A673 (cell line): Measurements from ENCODE around the gene SORCS3. TPM values are rescaled to one million over a fixed set of nuclear protein-coding genes. Genes with fewer than 3 reads are reported as not detected.

Experiments
- BruUV-seq: library from RNA; stranded (reverse); fragments of 400-500 nt; replicated peaks from 2 replicates; lab custom pipeline; 2021; lab: Mats Ljungman, UMichigan
- CTCF ChIA-PET: fragments of 300-600 bp; sonication (Branson Sonifier 250); formaldehyde crosslinking; loops from one replicate; lab custom pipeline; 2022; ENCODE audit warnings: antibody characterized with exemption; lab: Charles Lee
- POLR2A ChIA-PET: fragments of 300-600 bp; sonication (Branson Sonifier 250); formaldehyde crosslinking; loops from one replicate; lab custom pipeline; 2022; ENCODE audit warnings: antibody characterized with exemption; ENCODE audit not compliant: low non-redundant PET; lab: Charles Lee
- DNase-seq: peaks from one replicate; pipeline ENCODE4 v3.0.0-alpha.2; 2015; ENCODE audit warnings: low spot score
- H3K27ac ChIP-seq: fragments of 200-600 bp; sonication (generic); 2 replicates; pipeline ENCODE4 v1.5.1; 2016; ENCODE audit warnings: mixed run types, low read depth, mild to moderate bottlenecking, mixed read lengths, antibody characterized with exemption, low read length; ENCODE audit not compliant: poor library complexity, severe bottlenecking
- H3K27me3 ChIP-seq: fragments of 200-600 bp; sonication (generic); replicated peaks from 2 replicates; pipeline ENCODE4 v1.6.1; 2017; ENCODE audit warnings: mixed run types, low read depth, mild to moderate bottlenecking, mixed read lengths, antibody characterized with exemption, low read length; ENCODE audit not compliant: insufficient read depth, poor library complexity
- H3K36me3 ChIP-seq: fragments of 200-600 bp; sonication (generic); 2 replicates; pipeline ENCODE4 v1.6.1; 2016; ENCODE audit warnings: mixed run types, mild to moderate bottlenecking, mixed read lengths, antibody characterized with exemption, low read length; ENCODE audit not compliant: insufficient read depth, poor library complexity, severe bottlenecking
- H3K4me1 ChIP-seq: fragments of 200-600 bp; sonication (generic); 2 replicates; pipeline ENCODE4 v1.6.1; 2017; ENCODE audit warnings: mixed run types, mild to moderate bottlenecking, mixed read lengths, antibody characterized with exemption, low read length; ENCODE audit not compliant: insufficient read depth, poor library complexity, severe bottlenecking
- H3K4me3 ChIP-seq: fragments of 200-600 bp; sonication (generic); 2 replicates; pipeline ENCODE4 v1.5.1; 2016; ENCODE audit warnings: low read depth, mixed run types, mild to moderate bottlenecking, mixed read lengths, low read length; ENCODE audit not compliant: poor library complexity, severe bottlenecking
- H3K9me3 ChIP-seq: fragments of 200-600 bp; sonication (generic); 2 replicates; pipeline ENCODE4 v1.6.1; 2016; ENCODE audit warnings: mixed run types, low read depth, mild to moderate bottlenecking, mixed read lengths, antibody characterized with exemption, low read length; ENCODE audit not compliant: poor library complexity, severe bottlenecking
- EZH2 ChIP-seq: fragments of 200-600 bp; sonication (generic); IDR thresholded peaks from 2 replicates; pipeline ENCODE4 v1.6.1; 2017; ENCODE audit warnings: borderline replicate concordance, low read depth, mild to moderate bottlenecking, mixed read lengths, antibody characterized with exemption, low read length; ENCODE audit not compliant: poor library complexity, severe bottlenecking
- intact Hi-C: fragments of 100-400 bp; cut with micrococcal nuclease; formaldehyde crosslinking; loops from one replicate; pipeline ENCODE4 v1.10.0; 2022; ENCODE audit not compliant: unreplicated experiment
- total RNA-seq: library from RNA; stranded (reverse); gene quantifications from 2 replicates; pipeline ENCODE4 v1.2.3, GENCODE V29; 2021
- TF ChIP-seq, protein P1 (sequence below): fragments of 300-800, 200-600 bp; sonication (generic); conservative IDR thresholded peaks from 2 replicates; pipeline ENCODE4 v1.5.1; 2017; ENCODE audit warnings: low read depth, mild to moderate bottlenecking, antibody characterized with exemption, low read length, moderate library complexity, mixed read lengths

The SORCS3 gene
- total RNA-seq, 1 experiment from 2014 or later: not detected

DNA sequence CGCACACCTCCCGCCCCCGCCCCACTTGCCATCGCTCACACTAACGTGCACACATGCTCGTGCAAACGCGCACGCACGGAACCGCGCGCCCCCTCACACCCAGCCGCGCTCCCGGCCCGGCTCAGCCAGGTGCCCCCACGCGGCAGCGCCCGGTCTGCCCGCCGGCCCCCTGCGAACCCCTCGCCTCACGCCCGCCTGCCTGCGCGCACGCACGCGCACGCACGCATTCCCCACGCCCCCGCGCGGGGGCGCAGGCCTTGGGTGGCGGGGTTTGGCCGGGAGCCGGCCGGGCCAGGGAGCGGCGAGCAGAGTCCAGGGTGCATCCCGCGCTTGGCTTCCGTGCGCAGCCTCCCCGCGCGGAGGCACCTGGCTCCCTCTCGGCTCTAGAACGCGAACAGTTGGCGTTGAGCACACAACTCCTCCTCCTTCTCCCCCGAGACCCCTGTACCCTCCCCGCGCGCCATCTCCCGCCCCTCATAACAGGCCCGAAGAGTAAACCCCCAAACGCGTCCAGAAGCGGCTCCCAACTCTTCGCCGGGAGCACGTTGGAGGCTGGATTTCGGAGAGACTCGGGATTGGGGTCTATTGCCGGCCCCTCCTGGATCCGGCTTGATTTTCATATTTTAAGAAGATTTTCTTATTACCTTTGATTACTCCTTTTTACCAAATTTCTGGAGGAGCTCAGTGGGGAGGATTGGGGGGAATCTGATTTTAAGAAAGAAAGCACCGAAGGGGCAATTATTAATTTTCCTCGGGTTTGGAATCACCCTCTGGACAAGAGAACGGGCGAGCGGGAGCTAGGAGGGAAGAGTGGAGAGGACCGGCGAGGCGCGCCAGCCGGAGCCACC is 527 bp upstream of the SORCS3 start:
- H3K27me3 ChIP-seq: peaks cover 97% of the 10 kb centered on the region
- CTCF ChIA-PET: no interaction called here

DNA sequence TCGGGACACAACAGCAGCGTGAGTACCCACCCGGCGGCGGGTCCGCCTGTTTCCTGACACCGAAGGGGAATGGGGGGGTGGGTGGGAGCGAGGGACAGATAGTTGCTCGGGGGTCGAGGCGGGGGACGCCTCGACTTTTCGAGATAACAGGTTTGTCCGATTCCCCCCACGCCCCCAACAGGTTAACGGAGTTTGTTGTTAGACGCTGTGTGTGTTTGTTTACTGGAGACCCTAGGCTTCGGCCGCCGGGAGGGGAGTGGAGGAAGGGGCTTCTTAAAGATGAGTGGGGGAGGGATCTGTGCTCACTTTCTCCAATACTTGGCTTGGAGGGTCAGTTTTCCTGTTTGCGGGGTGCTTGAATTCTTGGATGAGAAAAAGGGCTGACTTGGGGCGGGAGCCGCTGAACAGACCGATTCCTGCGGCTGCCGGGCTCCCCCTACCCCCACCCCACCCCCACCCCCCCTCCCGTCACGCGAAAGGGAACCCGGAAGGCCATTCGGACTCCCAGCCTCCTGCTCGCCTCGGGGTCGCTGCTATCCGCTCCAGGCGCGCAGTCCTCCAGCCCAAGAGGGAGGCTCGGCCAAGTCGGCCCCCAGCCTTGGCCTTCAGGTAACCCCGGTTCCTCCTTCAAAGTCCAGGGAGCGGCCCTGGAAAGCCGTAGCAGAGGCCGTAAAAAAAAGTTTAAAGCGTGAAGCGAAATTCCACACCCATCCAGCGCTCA is 1.0 kb downstream of the SORCS3 start:
- Histone ChIP-seq H3K4me3 (no peak overlapping the region), H3K36me3 (no peaks in the 10 kb centered on the region), H3K27ac (no peak overlapping the region), H3K4me1 (peaks cover 7% of the 10 kb centered on the region), H3K27me3 (peaks cover 97% of the 10 kb centered on the region), H3K9me3 (no peaks in the 10 kb centered on the region)
- CTCF ChIA-PET: no interaction called here
- intact Hi-C loops: loop anchor here (10.0 kb wide), 1 partner anchor 1053 kb away; no protein-coding TSS in a partner anchor
- no peak for DNase-seq
- POLR2A ChIA-PET: interaction anchor here (0.6 kb wide), 1 partner anchor 32 kb away, joined by 4 read pairs; no protein-coding TSS in a partner anchor
- TF ChIP-seq, protein P1, sequence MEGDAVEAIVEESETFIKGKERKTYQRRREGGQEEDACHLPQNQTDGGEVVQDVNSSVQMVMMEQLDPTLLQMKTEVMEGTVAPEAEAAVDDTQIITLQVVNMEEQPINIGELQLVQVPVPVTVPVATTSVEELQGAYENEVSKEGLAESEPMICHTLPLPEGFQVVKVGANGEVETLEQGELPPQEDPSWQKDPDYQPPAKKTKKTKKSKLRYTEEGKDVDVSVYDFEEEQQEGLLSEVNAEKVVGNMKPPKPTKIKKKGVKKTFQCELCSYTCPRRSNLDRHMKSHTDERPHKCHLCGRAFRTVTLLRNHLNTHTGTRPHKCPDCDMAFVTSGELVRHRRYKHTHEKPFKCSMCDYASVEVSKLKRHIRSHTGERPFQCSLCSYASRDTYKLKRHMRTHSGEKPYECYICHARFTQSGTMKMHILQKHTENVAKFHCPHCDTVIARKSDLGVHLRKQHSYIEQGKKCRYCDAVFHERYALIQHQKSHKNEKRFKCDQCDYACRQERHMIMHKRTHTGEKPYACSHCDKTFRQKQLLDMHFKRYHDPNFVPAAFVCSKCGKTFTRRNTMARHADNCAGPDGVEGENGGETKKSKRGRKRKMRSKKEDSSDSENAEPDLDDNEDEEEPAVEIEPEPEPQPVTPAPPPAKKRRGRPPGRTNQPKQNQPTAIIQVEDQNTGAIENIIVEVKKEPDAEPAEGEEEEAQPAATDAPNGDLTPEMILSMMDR: no peak
- no peak for TF ChIP-seq EZH2
- BruUV-seq: no TSS peak

More for the DNA sequence above, 527 bp upstream of the SORCS3 start:
- Histone ChIP-seq H3K27ac (no peak overlapping the region), H3K4me1 (peaks cover 7% of the 10 kb centered on the region), H3K9me3 (no peaks in the 10 kb centered on the region), H3K4me3 (no peak overlapping the region), H3K36me3 (no peaks in the 10 kb centered on the region)
- DNase-seq: no peak
- intact Hi-C loops: loop anchor here (10.0 kb wide), 1 partner anchor 1054 kb away; no protein-coding TSS in a partner anchor
- TF ChIP-seq EZH2: peak; percentile 69
- TF ChIP-seq, protein P1: no peak
- POLR2A ChIA-PET: no interaction called here
- no TSS peak for BruUV-seq

DNA sequence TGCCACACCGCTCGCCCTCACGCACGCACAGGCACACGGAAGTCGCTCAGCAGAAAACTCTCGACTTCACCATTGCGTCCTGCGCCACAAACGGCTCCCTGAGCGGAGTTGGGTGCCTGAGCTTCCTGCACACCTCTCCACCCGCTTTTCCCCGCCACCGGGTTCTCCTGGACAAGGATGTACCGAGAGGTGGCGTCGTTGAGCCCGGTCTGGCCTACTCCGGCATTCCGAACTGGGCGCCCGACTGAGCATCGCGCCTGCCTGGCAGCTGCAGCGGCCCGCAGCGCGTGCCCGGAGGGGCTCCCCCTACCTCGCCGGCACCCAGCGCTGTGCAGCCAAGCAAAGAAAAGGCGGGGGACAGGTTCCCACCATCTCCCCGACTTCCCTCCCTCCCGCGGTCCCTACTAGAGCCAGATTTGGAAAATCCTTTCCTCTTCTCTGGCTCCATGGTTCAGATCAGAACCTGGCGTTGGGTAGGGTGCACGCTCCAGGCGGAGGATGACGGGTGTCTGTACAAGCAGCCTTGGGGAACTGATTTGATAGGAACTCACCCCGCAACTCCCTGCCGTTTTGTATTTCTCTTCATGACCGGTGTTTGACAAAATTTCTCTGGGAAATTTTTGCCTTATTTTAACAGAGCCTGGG is 1.7 kb downstream of the SORCS3 start:
- no peaks in the 10 kb centered on the region for H3K9me3 ChIP-seq
- H3K4me3 ChIP-seq: no peak overlapping the region
- H3K36me3 ChIP-seq: no peaks in the 10 kb centered on the region
- BruUV-seq: no TSS peak
- peak; percentile 94 for TF ChIP-seq EZH2
- TF ChIP-seq, protein P1: peak; percentile 61
- H3K4me1 ChIP-seq: peaks cover 7% of the 10 kb centered on the region
- H3K27me3 ChIP-seq: peaks cover 97% of the 10 kb centered on the region
- ChIA-PET CTCF (no interaction called here), POLR2A (no interaction called here)
- H3K27ac ChIP-seq: no peak overlapping the region
- intact Hi-C loops: loop anchor here (10.0 kb wide), 1 partner anchor 1052 kb away; no protein-coding TSS in a partner anchor
- peak; percentile 69 for DNase-seq
